GM18858 (cell line): ENCODE measurements around the gene LY6G5B.
"Not testable (repeated sequence)": the region's sequence is repeated elsewhere in the genome, so short reads cannot be mapped to it uniquely, and the experiment has no call there.

Experiments used
- ATAC-seq: cut with Tn5 transposase; IDR thresholded peaks from one replicate; pipeline ENCODE4 v1.9.1; 2021; ENCODE audit not compliant: unreplicated experiment

Gene LY6G5B

GRCh38 chr6:31690231-31691077 lies 20.7 kb downstream of the LY6G5B start:
- ATAC-seq: no peak

- no peak for ATAC-seq
Measured at GRCh38 chr6:31691078-31691463, 21.3 kb downstream of the LY6G5B start.

- no peak for ATAC-seq
Measured at GRCh38 chr6:31691564-31692108, 21.9 kb downstream of the LY6G5B start.

GRCh38 chr6:31692353-31692752 lies 22.6 kb downstream of the LY6G5B start:
- ATAC-seq: no peak

GRCh38 chr6:31692886-31693285 lies 23.1 kb downstream of the LY6G5B start:
- no peak for ATAC-seq

GRCh38 chr6:31693535-31693934 lies 23.8 kb downstream of the LY6G5B start:
- ATAC-seq: no peak

GRCh38 chr6:31697555-31697954 lies 27.8 kb downstream of the LY6G5B start:
- ATAC-seq: no peak

- no peak for ATAC-seq
Measured at GRCh38 chr6:31700740-31701401, 31.1 kb downstream of the LY6G5B start.

GRCh38 chr6:31701666-31702404 lies 32.1 kb downstream of the LY6G5B start:
- ATAC-seq: no peak

GRCh38 chr6:31702405-31702818 lies 32.6 kb downstream of the LY6G5B start:
- no peak for ATAC-seq

- no peak for ATAC-seq
Measured at GRCh38 chr6:31702819-31703716, 33.3 kb downstream of the LY6G5B start, which contains the start of gene ABHD16A. TSS of gene ABHD16A (minus strand) at chr6:31703324. CDS start at chr6:31703281, 43 bp downstream.

GRCh38 chr6:31705931-31706330 lies 36.2 kb downstream of the LY6G5B start:
- no peak for ATAC-seq

GRCh38 chr6:31706599-31706998 lies 36.8 kb downstream of the LY6G5B start, which contains the start of gene LY6G6F:
TSS of gene LY6G6F (plus strand) at chr6:31706866. CDS start at chr6:31706907, 41 bp downstream.
- no peak for ATAC-seq

GRCh38 chr6:31707701-31708100 lies 37.9 kb downstream of the LY6G5B start:
- ATAC-seq: no peak

- ATAC-seq: no peak
Measured at GRCh38 chr6:31708224-31708623, 38.4 kb downstream of the LY6G5B start.

- ATAC-seq: not testable (repeated sequence)
Measured at GRCh38 chr6:31709157-31709556, 39.4 kb downstream of the LY6G5B start.

- no peak for ATAC-seq
Measured at GRCh38 chr6:31710523-31711219, 40.9 kb downstream of the LY6G5B start.

- ATAC-seq: no peak
Measured at GRCh38 chr6:31711233-31711632, 41.5 kb downstream of the LY6G5B start.

- no peak for ATAC-seq
Measured at GRCh38 chr6:31712296-31712695, 42.5 kb downstream of the LY6G5B start.

- no peak for ATAC-seq
Measured at GRCh38 chr6:31713465-31713864, 43.7 kb downstream of the LY6G5B start.
